GDM1 (cell line): ENCODE data around the gene ADCY2.

ENCODE experiments used
- DNase-seq: peaks from one replicate; lab custom pipeline; 2025; lab: John Stamatoyannopoulos, UW

The ADCY2 gene

GRCh38 chr5:7516253-7516652, 120.3 kb downstream of the ADCY2 start:
- no peak for DNase-seq

DNA sequence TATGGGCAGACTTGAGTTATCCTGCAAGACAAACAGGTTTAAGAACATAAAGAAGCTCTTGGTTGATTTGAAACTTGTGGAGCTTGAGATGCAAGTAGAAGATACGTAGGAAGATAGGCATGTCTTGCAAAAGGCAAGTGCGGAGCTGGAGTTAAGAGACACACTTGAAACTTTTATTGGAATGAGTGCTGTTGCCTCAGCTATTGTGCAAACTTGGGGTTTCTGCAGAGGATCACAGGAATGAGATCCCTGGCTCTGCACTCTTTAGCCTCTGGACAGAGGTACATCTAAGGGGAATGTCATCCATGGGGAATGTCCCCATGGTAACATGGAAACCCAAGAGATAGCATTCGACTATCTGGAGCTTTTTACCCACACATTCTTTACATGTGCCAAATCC, 121.1 kb downstream of the ADCY2 start:
- no peak for DNase-seq

- DNase-seq: no peak
These were observed 123.1 kb downstream of the ADCY2 start for GRCh38 chr5:7518947-7519560.

DNA sequence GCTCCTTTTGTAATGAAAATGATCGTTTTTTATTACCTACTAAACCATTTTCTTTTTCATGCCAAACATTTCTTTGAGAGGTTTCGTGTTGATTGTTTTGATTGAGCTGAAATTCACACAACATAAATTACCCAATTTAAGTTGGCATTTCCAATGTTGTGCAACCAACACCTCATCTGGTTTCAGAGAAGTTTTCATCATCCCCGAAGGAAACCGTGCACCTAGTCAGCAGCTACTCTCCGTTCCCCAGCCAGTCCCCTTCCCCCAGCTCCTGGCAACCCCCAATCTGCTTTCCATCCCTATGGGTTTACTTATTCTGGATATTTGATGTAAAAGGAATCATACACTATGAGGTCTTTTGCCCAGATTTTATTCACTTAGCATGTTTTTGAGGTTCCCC, 123.6 kb downstream of the ADCY2 start:
- no peak for DNase-seq

- DNase-seq: no peak
These were observed 133.9 kb downstream of the ADCY2 start for GRCh38 chr5:7529880-7530279.

- no peak for DNase-seq
These were observed 138.0 kb downstream of the ADCY2 start for GRCh38 chr5:7533941-7534340.

DNA sequence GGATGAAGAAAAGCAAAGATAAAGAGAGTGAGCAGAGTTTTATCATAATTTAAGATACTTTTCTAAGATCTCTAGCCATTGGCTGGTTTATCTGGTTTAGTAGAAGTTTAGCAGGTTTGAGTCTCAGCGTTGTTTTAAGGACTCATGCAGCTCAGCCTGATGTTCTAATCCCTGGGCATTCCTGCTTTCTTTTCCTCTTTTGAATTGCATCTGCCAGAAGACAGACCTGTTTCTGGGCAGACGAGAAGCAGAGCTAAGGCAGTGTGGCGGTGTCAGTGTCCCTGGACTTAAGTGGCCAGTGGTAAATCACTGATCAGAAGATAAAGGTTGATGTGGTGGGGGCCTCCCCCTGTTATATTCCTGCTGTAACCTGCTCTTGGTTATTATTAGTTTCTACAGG, 138.6 kb downstream of the ADCY2 start:
- no peak for DNase-seq

DNA sequence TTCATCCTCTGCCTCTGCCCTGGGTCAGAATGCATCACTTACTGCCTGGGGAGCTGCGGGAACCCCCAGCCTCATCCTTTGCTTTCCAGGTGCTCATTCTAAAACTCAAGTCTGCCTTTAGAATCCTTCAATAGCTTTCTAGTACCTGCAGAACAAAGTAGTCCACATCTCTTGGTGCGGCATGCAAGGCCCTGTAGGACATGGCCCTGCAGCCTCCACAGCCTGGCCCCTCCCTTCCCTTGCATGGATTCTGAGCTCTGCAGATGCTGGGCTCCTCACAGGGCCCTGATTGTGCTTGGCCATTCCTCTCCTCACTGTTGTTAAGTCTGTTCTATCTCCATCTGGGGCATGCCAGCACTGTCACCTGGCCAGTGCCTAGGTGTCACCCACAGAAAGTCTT, 141.6 kb downstream of the ADCY2 start:
- no peak for DNase-seq

DNA sequence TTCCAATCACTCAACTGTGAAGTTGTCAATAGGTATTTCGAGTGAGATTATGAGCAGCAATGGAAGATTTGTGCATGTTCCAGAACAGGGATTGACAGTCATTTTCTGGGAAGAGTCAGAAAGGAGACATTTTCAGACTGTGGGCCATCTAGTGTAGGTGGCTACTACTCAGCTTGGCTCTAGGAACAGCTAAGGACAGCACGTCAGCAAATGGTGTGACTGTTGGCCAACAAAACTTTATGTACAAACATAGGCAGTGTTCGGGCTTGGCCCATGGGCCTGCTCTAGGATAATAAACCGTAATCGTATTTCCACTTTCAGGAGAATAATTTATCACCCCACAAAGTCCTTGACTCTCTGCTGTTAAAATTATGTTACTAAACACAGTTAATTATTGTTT, 143.6 kb downstream of the ADCY2 start:
- DNase-seq: no peak

DNA sequence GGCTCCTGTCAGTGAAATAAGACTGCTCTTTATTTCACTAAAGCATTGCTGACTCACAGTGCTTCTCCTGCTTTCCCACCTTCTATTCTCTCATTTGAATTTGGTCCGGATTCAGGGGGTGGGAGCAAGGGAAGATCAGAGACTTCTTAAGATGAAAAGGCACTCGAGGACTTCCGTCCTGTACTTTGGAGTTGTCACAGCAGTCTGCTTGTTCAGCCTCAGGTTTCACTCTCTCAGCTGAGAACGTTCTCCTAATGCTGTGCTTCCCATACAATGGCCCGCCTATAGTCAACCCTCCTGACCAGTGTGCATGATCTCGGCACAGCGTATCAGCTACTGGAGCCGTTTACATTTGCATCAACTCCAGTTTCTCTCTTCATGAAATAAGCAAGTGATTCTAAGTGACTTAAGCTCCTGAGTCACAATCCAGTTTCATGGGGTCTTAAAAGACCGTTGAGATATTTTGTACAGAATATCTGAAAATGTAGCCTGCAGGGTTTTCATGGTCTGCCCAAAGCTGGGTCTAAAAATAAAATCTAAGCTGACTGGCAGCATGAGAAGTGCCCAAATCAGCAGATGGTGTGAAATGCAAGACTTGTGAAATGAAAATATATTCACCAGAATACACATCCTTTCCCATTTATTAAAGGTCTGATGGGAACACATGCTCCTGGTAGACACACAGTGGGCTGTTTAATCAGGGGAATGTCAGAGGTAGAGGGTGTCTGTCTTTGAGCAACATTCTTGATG, 145.0 kb downstream of the ADCY2 start:
- no peak for DNase-seq

DNA sequence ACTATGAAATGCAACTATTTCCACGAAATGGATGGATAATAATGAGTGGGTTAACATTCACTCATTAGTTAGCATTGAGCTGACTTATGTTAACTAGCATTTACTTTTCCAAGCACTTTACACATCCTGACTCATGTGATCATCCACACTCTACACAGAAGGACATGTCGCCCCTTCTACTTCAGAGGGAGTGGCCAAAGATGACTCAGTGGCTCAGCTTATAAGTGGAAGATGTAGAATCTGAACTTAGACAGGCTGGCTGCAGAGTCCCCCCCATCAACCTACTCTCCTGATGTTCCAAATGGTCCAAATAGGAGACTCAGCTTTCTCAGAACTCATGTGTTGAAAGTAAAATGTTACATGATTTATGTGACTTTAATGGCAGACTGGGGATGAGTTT, 146.0 kb downstream of the ADCY2 start:
- DNase-seq: no peak

DNA sequence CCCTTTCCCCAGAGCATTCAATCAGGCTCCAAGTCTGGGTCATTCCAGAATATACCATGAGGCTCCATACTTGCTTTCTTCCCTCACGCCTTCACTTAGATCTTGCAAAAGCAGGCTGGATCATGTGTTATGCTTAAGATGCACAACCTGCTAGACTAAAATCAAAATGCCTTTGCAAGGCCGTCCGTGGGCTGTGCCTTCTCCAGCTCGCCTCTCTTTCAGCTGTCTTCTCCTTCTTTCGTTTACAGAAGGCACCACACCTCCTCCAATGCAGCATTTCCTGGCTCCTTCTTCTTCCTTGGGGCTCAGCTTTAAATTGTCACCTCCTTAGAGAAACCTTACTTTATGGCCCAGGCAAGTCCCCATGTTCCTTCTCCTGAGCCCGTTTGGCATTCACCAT, 150.6 kb downstream of the ADCY2 start:
- no peak for DNase-seq

DNA sequence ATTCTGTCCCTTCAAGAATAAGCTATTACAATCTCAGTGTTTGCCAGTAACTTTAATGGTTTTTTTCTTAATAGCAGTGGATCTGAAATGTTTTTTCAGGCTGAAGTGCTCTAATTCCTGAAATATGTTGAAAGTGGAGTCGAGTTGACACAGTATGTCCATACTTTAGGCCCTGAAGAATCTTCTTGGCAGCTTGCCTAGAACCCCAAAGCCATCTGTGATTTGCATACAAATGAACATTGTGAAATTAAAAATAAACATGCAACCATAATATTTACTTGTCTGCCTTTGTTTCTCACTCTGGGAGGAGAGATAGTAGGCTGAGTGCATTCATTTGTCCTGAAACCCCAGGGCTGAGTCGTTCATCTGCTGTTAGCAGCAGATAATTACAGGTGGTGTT, 152.7 kb downstream of the ADCY2 start:
- DNase-seq: no peak

- no peak for DNase-seq
These were observed 169.6 kb downstream of the ADCY2 start for GRCh38 chr5:7565559-7565958.

DNA sequence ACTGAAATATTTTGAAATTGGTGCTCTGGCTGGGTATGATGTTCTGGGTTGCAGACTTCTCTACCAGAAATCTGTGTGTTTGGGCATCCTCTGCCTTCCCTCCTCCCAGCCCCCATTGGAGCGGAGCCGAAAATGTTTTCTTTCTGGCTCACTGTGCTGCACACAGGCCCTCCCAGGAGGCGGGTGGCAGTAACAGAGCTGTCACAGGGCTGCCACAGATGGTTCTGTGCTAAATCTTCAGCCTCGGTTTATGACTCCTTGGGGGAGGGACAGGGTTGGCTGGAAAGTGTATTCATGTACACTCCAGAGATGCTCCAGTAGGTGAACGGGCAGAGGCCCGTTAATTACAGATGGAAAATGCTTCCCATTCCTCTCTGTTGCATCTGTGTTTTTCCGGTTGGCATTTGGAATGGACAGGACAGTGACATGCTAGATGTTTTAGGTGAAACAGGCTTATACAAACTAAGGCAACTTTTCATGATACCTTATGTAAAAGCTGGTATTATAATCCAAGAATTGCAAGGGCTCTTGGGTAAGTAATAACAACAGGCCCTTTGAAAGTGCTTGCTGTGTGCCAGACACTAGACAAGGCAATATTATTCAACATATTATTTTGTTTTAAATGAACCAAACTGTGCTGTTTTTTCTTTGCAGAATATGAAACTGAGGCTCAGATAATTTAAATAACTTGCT, 180.2 kb downstream of the ADCY2 start:
- DNase-seq: no peak

DNA sequence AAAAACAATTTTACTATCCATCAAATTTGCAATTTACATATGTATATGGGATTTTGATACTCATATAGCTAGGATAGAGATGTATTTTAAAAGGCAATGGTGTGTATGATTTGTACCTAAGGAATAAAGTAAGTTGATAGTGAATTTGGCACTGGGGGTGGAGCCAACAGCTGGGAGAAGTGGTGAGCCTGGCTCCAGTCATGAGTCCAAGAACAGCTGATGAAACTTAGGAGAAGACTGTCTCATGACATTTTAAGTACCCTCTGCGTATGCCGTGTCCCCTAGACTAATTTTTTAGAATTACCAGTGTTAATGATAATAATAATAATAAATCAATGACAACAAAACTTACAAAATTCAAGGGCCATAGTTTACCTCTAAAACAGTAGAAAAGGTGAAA, 181.4 kb downstream of the ADCY2 start:
- DNase-seq: no peak

GRCh38 chr5:7578071-7578470, 182.1 kb downstream of the ADCY2 start:
- no peak for DNase-seq

DNA sequence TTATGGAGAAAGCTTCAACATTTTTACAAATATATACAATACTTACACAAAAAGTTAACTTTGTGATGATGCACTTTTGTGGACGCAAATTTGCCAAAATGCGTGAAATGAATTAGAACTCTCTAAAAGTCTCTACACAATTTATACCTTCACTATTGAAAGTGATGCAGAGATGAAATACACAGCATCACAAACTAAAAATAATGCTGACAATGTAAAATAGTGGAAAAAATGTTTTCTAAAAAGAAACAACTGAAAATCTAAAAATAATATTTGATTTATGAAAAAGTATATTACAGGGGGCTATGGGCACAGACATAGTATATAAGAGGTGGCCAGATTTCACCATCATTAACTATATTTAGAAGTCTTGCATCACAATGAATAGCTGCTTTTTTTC, 188.8 kb downstream of the ADCY2 start:
- DNase-seq: no peak

- no peak for DNase-seq
These were observed 189.9 kb downstream of the ADCY2 start for GRCh38 chr5:7585807-7586206.

- no peak for DNase-seq
These were observed 190.5 kb downstream of the ADCY2 start for GRCh38 chr5:7586480-7586879.

- no peak for DNase-seq
These were observed 193.9 kb downstream of the ADCY2 start for GRCh38 chr5:7589800-7590199.

DNA sequence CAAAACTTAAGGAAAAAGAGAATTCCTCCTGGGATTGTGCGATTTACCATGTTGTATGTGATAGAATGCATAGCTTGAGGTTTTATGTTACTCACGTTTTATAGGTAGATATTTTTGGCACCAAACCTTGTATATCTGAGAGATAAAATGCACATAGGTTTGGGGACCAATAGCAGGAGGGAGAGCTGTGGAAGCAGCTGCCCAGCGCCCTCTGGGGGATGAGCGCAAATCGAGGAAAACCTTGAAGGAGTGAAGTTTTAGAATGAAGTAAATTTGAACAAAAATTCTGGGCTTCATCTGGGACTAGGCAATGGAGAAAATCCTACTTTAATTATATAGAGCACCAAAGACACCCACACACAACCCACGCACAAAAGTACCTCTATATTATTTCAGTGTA, 197.0 kb downstream of the ADCY2 start:
- DNase-seq: no peak

DNA sequence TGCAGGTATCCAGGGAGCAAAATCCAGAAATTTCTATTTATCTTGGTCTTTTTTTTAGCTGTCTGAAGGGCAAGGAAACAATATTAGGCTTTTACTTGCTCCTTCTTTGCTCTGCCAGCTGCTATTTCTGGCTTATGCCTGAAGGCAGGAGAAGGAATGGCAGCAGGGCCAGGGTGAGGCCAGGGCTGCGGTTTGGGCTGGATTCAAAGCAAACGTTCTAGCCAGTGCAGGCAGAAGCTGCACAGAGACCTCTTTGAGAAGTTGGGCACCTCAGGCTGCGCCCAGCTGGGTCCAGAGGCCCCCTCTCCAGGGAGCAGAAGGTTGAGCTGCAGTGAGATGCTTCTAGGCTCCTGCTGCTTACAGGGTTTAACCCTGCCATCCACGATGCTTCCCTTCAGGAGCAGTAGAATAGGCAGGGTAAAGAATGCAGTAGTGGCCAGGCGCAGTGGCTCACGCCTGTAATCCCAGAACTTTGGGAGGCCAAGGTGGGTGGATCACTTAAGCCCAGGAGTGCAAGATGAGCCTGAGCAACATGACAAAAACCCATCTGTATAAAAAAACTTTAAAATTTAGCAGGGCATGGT, 201.2 kb downstream of the ADCY2 start:
- DNase-seq: no peak
